Measurements from ENCODE around the gene IRF3.

DNA sequence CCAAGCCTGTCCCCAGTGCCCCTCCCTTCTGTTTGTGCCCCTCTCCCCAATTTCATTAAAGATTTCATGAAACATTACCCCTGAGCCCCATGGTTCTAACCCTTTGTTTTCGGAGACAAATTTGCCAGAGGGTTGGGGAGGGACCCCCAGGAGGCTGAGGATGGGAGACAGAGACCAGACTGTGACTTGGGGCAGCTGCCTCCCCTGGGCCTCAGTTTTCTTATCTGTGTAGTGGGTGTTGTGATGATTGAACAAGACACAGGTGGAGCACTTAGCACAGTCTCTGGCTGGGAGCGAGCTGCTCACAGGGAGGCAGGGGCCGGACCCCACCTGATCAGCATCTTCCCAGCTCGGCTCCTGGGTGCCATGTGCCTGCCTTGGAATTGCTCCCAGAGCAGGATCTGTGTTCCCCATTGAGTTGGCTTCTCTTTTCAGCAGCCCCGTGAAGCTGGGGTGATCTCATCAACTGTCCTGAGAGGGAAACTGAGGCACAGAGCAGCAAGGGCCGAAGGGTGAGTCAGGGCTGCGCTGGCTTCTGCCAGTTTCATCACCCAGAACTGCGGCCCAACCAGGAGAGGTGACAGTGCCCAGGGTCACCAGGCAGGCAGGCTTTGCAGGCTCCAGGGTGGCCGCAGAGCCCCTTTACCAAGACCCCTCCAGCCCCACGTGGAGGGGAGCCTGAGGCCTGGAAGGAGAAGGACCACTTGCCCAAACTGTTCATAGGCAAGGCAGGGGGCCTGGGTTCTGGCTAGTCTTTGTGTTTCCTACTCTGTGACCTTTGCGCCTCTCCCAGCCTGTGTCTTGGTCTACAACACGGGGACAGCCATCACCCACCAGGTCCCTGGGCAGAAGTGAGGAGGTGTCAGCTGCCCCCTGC is 6.9 kb downstream of the IRF3 start:
- TF ChIP-seq, protein P1, sequence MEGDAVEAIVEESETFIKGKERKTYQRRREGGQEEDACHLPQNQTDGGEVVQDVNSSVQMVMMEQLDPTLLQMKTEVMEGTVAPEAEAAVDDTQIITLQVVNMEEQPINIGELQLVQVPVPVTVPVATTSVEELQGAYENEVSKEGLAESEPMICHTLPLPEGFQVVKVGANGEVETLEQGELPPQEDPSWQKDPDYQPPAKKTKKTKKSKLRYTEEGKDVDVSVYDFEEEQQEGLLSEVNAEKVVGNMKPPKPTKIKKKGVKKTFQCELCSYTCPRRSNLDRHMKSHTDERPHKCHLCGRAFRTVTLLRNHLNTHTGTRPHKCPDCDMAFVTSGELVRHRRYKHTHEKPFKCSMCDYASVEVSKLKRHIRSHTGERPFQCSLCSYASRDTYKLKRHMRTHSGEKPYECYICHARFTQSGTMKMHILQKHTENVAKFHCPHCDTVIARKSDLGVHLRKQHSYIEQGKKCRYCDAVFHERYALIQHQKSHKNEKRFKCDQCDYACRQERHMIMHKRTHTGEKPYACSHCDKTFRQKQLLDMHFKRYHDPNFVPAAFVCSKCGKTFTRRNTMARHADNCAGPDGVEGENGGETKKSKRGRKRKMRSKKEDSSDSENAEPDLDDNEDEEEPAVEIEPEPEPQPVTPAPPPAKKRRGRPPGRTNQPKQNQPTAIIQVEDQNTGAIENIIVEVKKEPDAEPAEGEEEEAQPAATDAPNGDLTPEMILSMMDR (IDR thresholded peaks at IDR 0.05) = no peak
- no peak for TF ChIP-seq POLR2A (IDR thresholded peaks at IDR 0.05)
